Measurements from ENCODE around the gene PTPA.
A peak's percentile ranks its signal among the peaks of the same experiment; 100 is the strongest.
"Not testable (repeated sequence)": the region's sequence is repeated elsewhere in the genome, so short reads cannot be mapped to it uniquely, and the experiment has no call there.

PTPA gene

GRCh38 chr9:129195606-129196005, 84.4 kb downstream of the PTPA start:
- no peak for DNase-seq (ENCODE audit: low read depth)
- no peak overlapping the region for H3K4me3 ChIP-seq (ENCODE audit: low read depth, low read length)
- TF ChIP-seq CTCF (conservative IDR thresholded peaks at IDR 0.05; ENCODE audit: low read depth, low read length) = no peak

GRCh38 chr9:129197045-129197444, 85.8 kb downstream of the PTPA start:
- not testable (repeated sequence) for H3K4me3 ChIP-seq (ENCODE audit: low read depth, low read length); DNase-seq (ENCODE audit: low read depth)

- TF ChIP-seq CTCF (conservative IDR thresholded peaks at IDR 0.05; ENCODE audit: low read depth, low read length) = no peak
- no peak for DNase-seq (ENCODE audit: low read depth)
- H3K4me3 ChIP-seq (ENCODE audit: low read depth, low read length) = peak overlapping the region; percentile 28
These were observed 86.7 kb downstream of the PTPA start for GRCh38 chr9:129197978-129198318.
